Endothelial cell of hepatic sinusoid (primary cell): ENCODE data around the gene CDPF1.
"Not testable (repeated sequence)": the region's sequence is repeated elsewhere in the genome, so short reads cannot be mapped to it uniquely, and the experiment has no call there.

Experiments
- in situ Hi-C: cut with HindIII; loops from 2 replicates; pipeline ENCODE4 v1.10.0; 2017; ENCODE audit warnings: low sequenced_read_pairs

Gene CDPF1

DNA sequence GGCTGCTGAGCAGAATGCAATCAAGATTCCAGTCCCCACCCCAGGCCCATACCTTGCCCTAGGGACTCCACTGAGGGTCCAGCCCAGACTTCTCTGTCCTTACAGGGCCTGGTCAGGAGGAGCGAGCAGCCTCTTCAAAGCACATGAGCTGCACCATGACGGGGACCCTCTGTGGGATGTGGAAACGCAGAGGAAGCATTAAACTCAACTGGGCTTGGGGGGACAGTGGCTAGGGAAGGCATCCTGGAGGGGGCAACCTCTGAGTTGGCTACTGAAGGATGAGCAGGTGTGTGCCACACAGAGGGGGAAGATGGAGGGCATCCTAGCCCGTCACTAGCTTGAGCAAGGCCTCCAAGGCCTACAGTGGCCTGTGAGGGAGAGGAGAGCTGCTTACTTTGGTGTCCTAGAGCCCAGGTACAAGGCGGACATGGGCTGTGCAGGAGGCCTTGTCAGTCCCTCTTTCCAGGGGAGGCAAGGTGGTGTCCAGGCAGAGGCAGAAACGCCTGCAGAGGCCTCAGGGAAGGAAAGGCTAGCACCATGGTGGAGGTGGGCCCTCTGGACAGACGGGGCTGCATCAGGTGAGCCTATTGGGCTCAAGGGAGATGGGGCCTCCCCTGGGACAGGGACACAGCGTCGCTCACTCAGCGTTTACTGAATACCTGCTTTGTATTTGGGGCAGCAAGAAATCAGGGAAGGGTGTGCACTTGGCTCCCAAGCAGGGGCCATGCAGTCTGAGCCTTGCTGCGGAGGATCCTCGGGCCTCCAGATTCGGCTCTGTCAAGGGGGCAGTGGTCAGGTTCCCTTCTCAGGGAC is 32.0 kb upstream of the CDPF1 start:
- in situ Hi-C loops: no loop called here

DNA sequence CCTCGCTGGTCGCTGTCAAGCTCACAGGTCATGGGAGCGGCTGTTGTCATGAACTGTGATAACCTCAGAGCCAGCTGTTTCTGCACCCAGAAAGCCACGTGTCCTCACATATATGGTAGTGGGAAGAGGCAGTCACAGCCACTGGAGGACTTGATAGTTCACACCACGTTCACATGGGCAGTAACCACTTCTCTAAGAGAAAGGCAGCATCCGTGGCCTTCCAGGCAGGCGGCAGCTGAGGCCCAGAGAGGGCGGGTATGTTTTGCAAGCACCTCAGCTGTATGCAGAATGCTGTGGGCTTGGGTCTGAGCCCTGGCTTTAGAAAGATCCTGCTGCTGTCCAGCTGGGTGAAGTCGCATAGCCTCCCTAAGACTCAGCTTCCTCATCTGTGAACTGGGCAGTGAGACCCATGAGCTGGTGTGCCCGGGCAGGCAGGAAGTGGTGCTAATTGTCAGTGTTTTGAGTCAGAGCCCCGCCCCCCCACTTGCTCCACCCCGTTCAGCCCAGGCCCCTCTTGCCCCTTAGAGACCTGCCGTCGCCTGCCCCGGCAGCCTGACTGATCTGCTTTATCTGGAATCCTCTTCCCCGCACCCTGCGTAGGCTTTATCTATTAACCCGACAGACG is 31.0 kb upstream of the CDPF1 start:
- in situ Hi-C loops: no loop called here

DNA sequence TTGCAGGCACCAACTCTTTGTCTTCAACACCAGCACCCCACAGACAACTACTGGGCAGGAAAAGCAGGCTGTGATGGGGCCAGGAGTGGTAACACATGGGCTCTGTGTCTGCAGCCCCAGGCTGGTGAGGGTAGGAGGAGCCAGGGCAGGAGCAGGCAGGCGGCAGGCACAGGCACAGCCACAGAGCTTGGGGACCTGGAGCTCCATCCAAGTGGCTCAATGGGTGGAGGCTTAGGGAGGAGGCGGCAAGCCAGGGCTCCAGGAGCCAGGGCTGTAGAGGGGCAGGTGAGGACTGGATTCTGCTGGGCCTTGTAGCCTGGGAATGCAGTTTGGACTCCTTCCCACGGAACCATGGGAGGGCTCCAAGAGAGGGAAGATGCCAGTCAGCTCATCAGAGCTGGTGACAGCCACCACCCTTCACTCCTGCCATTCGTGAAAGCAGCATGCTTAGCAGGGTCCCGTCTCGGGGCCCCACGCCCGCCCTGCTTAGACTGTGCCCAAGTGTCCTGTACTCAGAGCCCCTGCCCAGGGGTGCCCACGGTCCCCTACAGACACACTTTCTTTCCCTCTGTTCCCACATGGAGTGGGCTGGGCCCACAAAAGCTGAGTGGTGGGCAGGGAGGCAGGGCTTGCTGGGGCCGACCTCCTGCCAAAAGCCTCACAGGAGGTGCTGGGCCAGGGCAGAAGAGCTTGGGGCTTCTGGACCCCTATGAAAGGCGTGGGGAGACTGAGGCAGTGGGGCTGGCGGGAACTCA is 30.1 kb upstream of the CDPF1 start:
- in situ Hi-C loops: no loop called here

DNA sequence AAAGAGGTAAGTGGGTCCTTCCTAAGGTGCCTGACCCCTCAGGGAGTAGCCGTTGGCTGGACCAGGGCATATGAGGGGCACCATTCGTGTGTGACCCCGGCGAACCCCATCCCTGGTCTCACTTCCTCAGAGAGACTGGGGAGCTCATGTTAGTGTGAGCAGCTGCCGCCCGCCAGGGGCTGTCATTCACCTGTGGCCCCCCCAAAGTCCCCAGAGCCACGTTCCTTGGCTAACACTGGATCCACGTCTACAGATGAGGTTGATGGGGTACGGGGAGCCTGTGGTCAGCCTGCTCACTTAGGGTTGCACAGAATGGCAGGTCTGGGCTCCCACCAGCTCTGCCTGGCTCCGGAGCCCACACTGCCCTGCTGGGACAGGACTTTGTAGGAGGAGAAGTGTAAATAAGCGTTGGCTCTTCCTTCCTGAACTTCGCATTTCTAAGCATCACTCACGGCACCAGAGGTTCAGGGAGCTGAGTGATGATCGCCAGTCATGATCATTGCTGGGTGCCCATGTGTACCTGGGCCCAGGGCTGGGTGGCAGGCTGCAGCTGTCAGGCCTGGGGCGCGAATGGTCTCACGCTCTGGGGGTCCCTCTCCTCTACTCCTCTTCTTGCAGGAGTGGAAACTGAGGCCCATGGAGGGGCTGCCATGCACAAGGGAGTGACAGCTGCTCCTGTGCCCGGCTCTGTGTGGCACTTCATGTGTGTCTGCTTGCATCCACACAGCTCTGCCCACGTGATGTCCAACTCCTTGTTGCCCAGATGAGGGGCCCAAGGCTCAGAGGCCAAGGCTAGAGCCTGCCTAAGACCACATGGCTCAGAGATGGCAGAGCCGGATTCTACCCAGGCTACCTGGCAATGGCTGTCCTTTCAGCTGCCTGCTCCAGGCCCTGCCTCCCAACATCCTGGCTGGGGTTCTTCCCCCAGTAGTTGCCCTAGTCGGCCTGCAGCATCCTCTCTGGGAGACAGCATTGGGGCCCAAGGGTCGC is 28.9 kb upstream of the CDPF1 start:
- in situ Hi-C loops: loop anchor here (5.0 to 10.0 kb wide), 2 partner anchors 132 to 274 kb away; no protein-coding TSS in a partner anchor

DNA sequence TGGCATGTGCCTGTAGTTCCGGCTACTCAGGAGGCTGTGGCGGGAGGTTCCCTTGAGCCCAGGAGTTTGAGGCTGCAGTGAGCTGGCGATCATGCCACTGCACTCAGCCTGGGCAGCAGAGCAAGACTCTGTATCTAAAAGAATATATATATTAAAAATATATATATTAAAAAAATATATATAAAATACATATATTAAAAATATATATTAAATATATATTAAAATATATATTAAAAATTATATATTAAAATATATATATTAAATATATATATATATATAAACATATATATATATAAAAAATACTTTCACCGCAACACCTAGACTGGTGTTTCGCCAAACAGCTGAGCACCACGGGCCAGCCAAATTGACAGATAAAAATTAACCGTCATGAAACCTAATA is 26.5 kb upstream of the CDPF1 start:
- in situ Hi-C loops: loop anchor here (5.0 to 10.0 kb wide), 2 partner anchors 129 to 272 kb away; no protein-coding TSS in a partner anchor

DNA sequence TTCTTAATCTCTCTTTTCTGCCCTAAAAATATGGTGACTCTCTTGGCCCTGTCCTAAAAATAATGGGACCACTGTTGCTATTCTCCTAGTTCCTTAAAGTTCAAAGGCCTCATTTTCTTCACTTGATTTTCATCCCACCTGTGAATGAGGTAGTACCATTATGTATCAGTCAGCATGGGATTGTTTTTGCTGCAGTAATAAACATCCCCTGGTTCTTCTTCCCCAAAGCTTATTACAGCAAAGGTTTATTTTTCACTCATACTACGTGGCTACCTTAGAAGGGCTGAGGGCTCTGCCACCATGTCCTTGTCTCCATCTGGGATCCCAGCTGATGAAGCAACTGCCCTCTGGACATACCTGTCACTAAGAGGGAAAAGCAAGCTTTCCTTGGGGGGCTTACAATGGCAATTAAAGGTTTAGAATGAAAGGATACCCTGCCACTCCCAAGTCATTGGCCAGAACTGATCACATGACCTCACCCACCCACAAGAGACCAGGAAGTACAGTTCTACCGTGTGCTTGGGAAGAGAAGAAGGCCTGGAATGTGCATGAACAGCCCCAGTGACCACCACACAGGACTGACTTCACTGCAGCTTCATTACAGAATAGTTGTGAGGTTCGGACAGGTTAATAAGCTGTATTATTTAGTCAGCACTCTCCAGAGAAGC is 25.5 kb upstream of the CDPF1 start:
- in situ Hi-C loops: loop anchor here (5.0 to 10.0 kb wide), 2 partner anchors 128 to 271 kb away; no protein-coding TSS in a partner anchor

DNA sequence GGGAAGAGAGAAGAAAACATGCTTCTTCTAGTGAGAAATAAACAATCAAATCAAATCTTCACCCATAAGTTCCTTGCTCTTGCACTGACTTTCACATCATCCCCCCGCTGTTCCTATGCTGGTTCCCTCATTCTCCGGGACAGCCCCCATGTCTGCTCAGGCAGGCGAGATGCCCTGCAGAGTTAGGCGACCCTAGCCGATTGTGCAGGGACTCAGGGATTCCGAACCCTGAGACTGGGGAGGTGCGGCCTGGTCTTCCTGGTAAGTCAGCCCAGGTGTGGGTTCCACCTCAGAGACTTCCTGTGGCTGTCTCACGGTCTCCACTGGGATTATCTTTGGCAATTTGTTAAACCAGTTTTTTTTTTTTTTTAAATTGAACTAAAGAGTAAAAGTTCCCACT is 24.3 kb upstream of the CDPF1 start:
- in situ Hi-C loops: loop anchor here (10.0 kb wide), 1 partner anchor 270 kb away; no protein-coding TSS in a partner anchor

DNA sequence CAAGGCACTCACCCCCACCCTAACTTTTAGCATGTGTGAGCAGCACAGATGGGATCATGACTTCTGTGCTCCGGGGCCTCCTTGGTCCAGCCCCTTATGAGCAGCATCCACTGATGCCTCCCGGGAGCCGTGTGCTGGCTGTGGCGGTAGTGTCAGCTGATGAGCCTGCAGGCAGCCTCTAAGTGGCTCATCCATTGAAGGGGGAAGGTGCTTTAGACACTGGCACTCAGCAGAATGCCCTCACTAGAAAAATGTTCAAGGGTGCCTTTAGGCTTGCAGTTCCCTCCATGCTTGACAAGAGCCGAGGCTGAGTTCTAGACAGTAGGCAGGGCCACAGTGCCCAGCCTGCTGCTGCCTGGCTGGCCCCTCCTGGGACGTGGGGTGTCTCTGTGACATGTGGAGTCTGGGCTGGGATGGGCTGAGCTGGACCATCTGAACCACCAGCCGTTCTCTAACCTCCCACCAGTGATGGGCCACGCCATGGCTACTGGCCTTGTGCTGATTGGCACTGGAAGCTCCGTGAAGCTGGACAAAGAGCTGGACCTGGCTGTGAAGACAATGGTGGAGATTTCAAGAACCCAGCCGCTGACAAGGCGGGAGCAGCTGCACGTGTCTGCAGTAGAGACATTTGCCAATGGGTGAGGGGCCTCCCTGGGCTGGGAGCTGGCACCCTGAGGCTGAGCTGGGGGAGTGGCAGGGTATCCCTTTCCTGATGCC is 23.5 kb upstream of the CDPF1 start:
- in situ Hi-C loops: loop anchor here (10.0 kb wide), 1 partner anchor 269 kb away; no protein-coding TSS in a partner anchor

DNA sequence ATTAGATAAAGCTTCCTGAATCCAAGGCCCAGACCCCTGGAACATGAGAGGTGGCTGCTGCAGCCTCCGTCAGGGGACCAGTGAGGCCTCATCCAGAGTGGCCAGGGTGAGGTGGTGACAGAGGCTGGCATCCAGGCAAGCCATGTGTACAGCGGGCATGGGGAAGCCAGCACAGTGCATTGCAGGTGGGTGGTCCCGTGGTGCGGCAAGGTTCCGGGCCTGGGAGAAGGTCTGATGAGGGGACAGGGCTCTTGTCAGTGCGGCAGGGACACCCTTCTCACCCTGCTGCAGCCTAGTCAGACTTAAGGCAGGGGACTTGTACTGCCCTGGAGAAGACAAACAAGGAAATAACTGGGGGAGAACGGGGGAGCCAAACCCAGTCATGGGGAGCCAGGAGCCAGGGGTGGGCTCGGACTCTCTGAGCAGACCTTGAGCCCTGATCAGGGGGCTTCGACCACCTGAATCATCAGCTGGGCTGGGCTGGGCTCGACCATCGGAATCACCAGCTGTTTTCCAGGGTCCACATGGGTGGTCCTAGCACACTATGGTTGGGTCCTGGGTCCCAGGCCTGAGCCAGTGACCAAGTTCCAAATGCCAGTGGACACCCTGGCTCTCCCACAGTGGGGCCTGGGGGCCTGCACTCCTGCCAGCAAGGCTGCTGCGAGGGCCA is 22.8 kb upstream of the CDPF1 start:
- in situ Hi-C loops: loop anchor here (10.0 kb wide), 1 partner anchor 268 kb away; no protein-coding TSS in a partner anchor

DNA sequence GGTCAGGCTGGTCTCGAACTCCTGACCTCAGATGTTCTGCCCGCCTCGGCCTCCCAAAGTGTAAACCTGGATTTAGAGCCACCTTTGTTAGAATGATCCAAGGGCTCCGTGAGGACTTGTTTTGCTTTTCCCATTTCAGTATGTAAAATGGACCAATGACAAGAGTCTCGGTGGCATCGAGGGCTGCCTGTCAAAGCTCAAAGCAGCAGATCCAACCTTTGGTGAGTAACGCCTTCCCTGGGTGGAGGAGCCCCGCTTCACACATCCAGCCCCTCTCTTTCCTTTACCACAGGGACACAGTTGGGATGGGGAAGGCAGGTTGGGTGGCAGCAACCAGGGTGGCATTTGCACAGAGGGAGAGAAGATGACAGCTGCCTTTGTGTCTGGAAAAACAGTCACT is 22.1 kb upstream of the CDPF1 start:
- in situ Hi-C loops: loop anchor here (10.0 kb wide), 1 partner anchor 267 kb away; no protein-coding TSS in a partner anchor

DNA sequence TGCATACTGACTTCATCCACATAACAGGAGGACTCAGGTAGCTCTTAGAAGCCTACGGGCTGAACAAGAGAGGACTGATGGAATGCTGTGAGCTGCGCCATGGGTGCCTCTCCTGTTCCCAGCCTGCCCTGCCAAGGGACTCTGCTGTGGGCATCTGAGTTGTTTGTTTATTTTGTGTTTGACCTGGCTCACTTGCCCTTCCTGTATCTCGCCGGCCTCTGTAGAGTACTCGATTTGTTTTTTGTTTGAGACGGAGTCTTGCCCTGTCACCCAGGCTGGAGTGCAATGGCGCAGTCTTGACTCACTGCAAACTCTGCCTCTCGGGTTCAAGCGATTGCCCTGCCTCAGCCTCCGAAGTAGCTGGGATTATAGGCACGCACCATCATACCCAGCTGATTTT is 19.5 kb upstream of the CDPF1 start:
- in situ Hi-C loops: no loop called here

DNA sequence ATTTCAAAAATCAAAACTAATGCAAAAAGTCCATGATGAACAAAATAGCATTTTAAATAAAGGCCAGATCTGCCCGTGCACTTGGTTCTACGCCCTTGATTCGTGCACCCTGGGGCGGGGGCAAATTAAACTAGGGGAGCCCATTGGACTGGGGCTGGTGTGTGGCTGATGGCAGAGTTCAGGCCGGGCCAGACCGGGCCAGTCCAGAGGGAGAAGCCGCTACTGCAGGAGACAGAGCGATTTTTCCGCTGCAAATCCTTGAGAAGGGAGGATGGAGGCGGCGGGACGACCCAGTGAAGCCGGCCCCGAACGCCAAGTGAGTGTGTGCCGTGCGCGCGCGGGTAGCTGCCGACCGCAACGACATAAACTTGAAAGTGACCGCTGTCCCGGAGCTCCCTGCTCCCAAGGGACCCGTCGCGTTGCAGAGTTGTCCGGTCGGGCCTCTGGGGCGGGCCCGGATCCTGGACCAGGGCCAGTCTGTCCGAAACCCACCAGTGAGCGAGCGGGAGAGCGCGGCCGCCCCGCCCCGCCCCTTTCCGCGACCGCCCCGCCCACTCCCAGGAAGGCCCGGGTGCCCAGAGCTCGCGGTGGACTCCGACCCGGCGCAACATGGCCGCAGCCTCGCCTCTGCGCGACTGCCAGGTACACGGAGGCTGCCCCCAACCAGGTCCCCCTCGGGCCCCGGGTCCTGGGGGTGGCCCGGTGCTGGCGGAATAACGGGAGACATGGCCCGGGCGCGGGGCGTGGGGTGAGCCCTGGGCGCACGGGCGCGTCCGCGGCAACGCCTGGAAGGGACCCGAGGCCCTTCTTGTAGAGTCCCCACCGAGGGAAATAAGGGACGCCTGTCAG is 17.6 kb upstream of the CDPF1 start, which contains the start of gene TTC38:
TTC38 (plus strand) TSS at position 578 of the 849 bp plus-strand sequence; CDS start at position 610, 32 bp downstream.
- in situ Hi-C loops: no loop called here

DNA sequence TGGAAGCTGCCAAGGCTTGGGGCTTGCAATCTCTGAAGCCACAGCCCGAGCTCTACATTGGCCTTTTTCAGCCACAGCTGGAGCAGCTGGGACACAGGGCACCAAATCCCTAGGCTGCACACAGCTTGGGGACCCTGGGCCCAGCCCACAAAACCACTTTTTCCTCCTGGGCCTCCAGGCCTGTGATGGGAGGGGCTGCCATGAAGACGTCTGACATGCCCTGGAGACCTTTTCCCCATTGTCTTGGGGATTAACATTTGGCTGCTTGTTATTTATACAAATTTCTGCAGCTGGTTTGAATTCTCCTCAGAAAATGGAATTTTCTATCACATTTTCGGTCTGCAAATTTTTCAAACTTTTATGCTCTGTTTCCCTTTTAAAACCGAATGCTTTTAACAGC is 15.5 kb upstream of the CDPF1 start:
- in situ Hi-C loops: not testable (repeated sequence)

DNA sequence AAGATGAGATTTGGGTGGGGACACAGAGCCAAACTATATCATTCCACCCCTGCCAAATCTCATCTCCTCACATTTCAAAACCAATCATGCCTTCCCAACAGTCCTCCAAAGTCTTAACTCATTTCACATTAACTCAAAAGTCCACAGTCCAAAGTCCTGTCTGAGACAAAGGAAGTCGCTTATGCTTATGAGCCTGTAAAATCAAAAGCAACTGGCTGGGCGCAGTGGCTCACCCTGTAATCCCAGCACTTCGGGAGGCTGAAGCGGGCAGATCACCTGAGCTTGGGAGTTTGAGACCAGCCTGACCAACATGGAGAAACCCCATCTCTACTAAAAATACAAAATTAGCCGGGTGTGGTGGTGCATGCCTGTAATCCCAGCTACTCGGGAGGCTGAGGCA is 14.4 kb upstream of the CDPF1 start:
- in situ Hi-C loops: not testable (repeated sequence)

DNA sequence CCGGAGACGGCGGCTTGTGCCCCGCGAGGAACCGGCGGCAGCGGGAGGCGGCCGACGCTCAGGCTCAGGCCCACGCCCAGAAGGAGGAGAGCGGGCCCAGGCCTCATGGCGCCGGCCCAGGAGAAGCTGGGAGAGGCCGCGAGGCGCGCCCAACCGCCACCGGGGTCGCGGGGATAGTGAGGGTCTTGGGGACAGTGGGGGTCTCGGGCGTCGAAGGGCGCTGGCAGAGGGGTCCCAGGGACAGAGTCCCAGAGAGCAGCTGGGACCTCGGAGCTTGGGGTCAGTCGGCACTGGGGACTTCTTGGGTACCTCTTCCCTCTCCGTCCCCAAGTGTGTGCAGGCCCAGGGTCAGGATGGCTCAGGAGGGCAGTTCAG is 13.1 kb upstream of the CDPF1 start, which contains the start of gene PKDREJ:
PKDREJ (minus strand) TSS at position 128 of the 375 bp plus-strand sequence; CDS start at position 107, 21 bp downstream.
- in situ Hi-C loops: no loop called here

DNA sequence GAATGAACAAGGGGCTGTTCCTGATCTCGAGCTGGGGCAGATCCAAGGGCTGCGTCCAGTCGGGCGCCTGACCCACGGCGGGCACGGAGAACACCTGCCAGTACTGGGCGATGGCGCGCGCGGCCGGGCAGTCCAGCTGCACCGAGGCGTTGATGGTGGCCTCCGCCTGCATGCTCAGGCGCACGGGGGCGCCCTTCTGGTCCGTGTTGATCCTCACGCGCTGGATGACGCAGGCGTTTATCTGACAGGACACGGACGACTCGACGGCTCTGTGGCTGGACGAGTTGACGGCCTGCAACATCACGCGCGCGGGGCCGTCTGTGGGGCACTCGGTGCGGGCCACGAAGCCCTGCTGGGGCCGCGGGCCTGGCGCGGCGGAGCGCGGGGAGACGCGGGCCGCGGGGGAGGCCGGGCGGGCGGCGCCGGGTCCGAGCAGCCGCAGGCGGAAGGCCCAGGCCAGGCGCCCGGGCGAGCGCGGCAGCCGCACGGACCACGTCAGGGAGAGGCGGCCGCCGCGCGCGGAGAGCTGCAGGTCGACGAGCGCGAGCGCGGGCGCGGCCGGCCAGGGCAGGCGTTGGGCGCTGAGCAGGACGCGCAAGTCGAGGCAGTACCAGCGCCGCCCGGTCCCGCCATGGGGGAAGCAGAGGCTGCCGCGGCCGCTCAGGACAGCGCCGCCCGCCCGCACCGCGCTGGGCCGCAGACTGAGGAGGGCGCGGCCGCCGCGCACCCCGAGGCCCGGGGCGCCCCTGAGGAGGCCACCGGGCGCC is 12.5 kb upstream of the CDPF1 start:
- in situ Hi-C loops: no loop called here
